ENCODE results near the gene ABAT.
"Not testable (repeated sequence)": the region's sequence is repeated elsewhere in the genome, so short reads cannot be mapped to it uniquely, and the experiment has no call there.

Gene ABAT

GRCh38 chr16:8727131-8727806 lies 52.9 kb downstream of the ABAT start:
- no peaks in the 10 kb centered on the region for H3K36me3 ChIP-seq (ENCODE audit: insufficient read depth, low read length)
- H3K9ac ChIP-seq (ENCODE audit: low read depth, low read length): no peak overlapping the region
- no peaks in the 10 kb centered on the region for H3K9me3 ChIP-seq (ENCODE audit: control insufficient read depth, insufficient read depth, low read length)
- no peaks in the 10 kb centered on the region; the same call in 1 of the 2 replicates for H3K4me1 ChIP-seq (ENCODE audit: insufficient read depth, low read length)

GRCh38 chr16:8727857-8728618 lies 53.6 kb downstream of the ABAT start:
- H3K9me3 ChIP-seq (ENCODE audit: control insufficient read depth, insufficient read depth, low read length): no peaks in the 10 kb centered on the region

GRCh38 chr16:8729779-8730334 lies 55.4 kb downstream of the ABAT start:
- H3K36me3 ChIP-seq (ENCODE audit: insufficient read depth, low read length): no peaks in the 10 kb centered on the region; the same call in 1 of the 2 replicates
- H3K4me1 ChIP-seq (ENCODE audit: insufficient read depth, low read length): no peaks in the 10 kb centered on the region
- no peak overlapping the region for H3K9ac ChIP-seq (ENCODE audit: low read depth, low read length)
- H3K9me3 ChIP-seq (ENCODE audit: control insufficient read depth, insufficient read depth, low read length): peaks cover 8% of the 10 kb centered on the region

More at GRCh38 chr16:8727857-8728618, 53.6 kb downstream of the ABAT start:
- Histone ChIP-seq H3K9ac (ENCODE audit: low read depth, low read length) (no peak overlapping the region), H3K36me3 (ENCODE audit: insufficient read depth, low read length) (no peaks in the 10 kb centered on the region), H3K4me1 (ENCODE audit: insufficient read depth, low read length) (no peaks in the 10 kb centered on the region)

GRCh38 chr16:8730335-8730915 lies 56.0 kb downstream of the ABAT start:
- H3K4me1 ChIP-seq (ENCODE audit: insufficient read depth, low read length): no peaks in the 10 kb centered on the region
- no peak overlapping the region for H3K9ac ChIP-seq (ENCODE audit: low read depth, low read length)
- H3K36me3 ChIP-seq (ENCODE audit: insufficient read depth, low read length): no peaks in the 10 kb centered on the region; the same call in 1 of the 2 replicates
- H3K9me3 ChIP-seq (ENCODE audit: control insufficient read depth, insufficient read depth, low read length): peaks cover 8% of the 10 kb centered on the region

GRCh38 chr16:8733849-8734540 lies 59.6 kb downstream of the ABAT start:
- Histone ChIP-seq H3K4me1 (ENCODE audit: insufficient read depth, low read length) (no peaks in the 10 kb centered on the region; the same call in 1 of the 2 replicates), H3K9me3 (ENCODE audit: control insufficient read depth, insufficient read depth, low read length) (peaks cover 8% of the 10 kb centered on the region), H3K36me3 (ENCODE audit: insufficient read depth, low read length) (no peaks in the 10 kb centered on the region; the same call in 1 of the 2 replicates), H3K9ac (ENCODE audit: low read depth, low read length) (no peak overlapping the region)

- no peak overlapping the region for H3K9ac ChIP-seq (ENCODE audit: low read depth, low read length)
- H3K36me3 ChIP-seq (ENCODE audit: insufficient read depth, low read length): no peaks in the 10 kb centered on the region; the same call in 1 of the 2 replicates
- H3K4me1 ChIP-seq (ENCODE audit: insufficient read depth, low read length): no peaks in the 10 kb centered on the region; the same call in 1 of the 2 replicates
- H3K9me3 ChIP-seq (ENCODE audit: control insufficient read depth, insufficient read depth, low read length): peaks cover 8% of the 10 kb centered on the region
These were observed 61.2 kb downstream of the ABAT start for GRCh38 chr16:8735574-8735973.

GRCh38 chr16:8736123-8736668 lies 61.8 kb downstream of the ABAT start:
- H3K9ac ChIP-seq (ENCODE audit: low read depth, low read length): no peak overlapping the region
- H3K9me3 ChIP-seq (ENCODE audit: control insufficient read depth, insufficient read depth, low read length): peaks cover 8% of the 10 kb centered on the region
- no peaks in the 10 kb centered on the region; the same call in 1 of the 2 replicates for H3K36me3 ChIP-seq (ENCODE audit: insufficient read depth, low read length)
- no peaks in the 10 kb centered on the region; the same call in 1 of the 2 replicates for H3K4me1 ChIP-seq (ENCODE audit: insufficient read depth, low read length)

- Histone ChIP-seq H3K9ac (ENCODE audit: low read depth, low read length) (no peak overlapping the region), H3K36me3 (ENCODE audit: insufficient read depth, low read length) (no peaks in the 10 kb centered on the region; the same call in 1 of the 2 replicates), H3K4me1 (ENCODE audit: insufficient read depth, low read length) (no peaks in the 10 kb centered on the region; the same call in 1 of the 2 replicates), H3K9me3 (ENCODE audit: control insufficient read depth, insufficient read depth, low read length) (peaks cover 3% of the 10 kb centered on the region; the same call in 1 of the 2 replicates)
These were observed 64.7 kb downstream of the ABAT start for GRCh38 chr16:8739151-8739550.

GRCh38 chr16:8739989-8740704 lies 65.7 kb downstream of the ABAT start:
- no peak overlapping the region for H3K9ac ChIP-seq (ENCODE audit: low read depth, low read length)
- no peaks in the 10 kb centered on the region for H3K36me3 ChIP-seq (ENCODE audit: insufficient read depth, low read length)
- H3K4me1 ChIP-seq (ENCODE audit: insufficient read depth, low read length): no peaks in the 10 kb centered on the region; the same call in 1 of the 2 replicates
- H3K9me3 ChIP-seq (ENCODE audit: control insufficient read depth, insufficient read depth, low read length): no peaks in the 10 kb centered on the region; the same call in 1 of the 2 replicates

- Histone ChIP-seq H3K9me3 (ENCODE audit: control insufficient read depth, insufficient read depth, low read length) (no peaks in the 10 kb centered on the region; the same call in 1 of the 2 replicates), H3K4me1 (ENCODE audit: insufficient read depth, low read length) (no peaks in the 10 kb centered on the region; the same call in 1 of the 2 replicates), H3K36me3 (ENCODE audit: insufficient read depth, low read length) (no peaks in the 10 kb centered on the region), H3K9ac (ENCODE audit: low read depth, low read length) (no peak overlapping the region)
These were observed 66.4 kb downstream of the ABAT start for GRCh38 chr16:8740775-8741355.

- Histone ChIP-seq H3K36me3 (ENCODE audit: insufficient read depth, low read length) (no peaks in the 10 kb centered on the region), H3K9me3 (ENCODE audit: control insufficient read depth, insufficient read depth, low read length) (no peaks in the 10 kb centered on the region; the same call in 1 of the 2 replicates), H3K4me1 (ENCODE audit: insufficient read depth, low read length) (no peaks in the 10 kb centered on the region; the same call in 1 of the 2 replicates), H3K9ac (ENCODE audit: low read depth, low read length) (no peak overlapping the region)
These were observed 67.2 kb downstream of the ABAT start for GRCh38 chr16:8741636-8742035.

GRCh38 chr16:8742068-8742467 lies 67.7 kb downstream of the ABAT start:
- H3K36me3 ChIP-seq (ENCODE audit: insufficient read depth, low read length): no peaks in the 10 kb centered on the region
- H3K9me3 ChIP-seq (ENCODE audit: control insufficient read depth, insufficient read depth, low read length): no peaks in the 10 kb centered on the region; the same call in 1 of the 2 replicates
- no peak overlapping the region for H3K9ac ChIP-seq (ENCODE audit: low read depth, low read length)
- no peaks in the 10 kb centered on the region for H3K4me1 ChIP-seq (ENCODE audit: insufficient read depth, low read length)

GRCh38 chr16:8748944-8749343 lies 74.5 kb downstream of the ABAT start:
- H3K9ac ChIP-seq (ENCODE audit: low read depth, low read length); H3K9me3 ChIP-seq (ENCODE audit: control insufficient read depth, insufficient read depth, low read length); H3K36me3 ChIP-seq (ENCODE audit: insufficient read depth, low read length): not testable (repeated sequence)
- H3K4me1 ChIP-seq (ENCODE audit: insufficient read depth, low read length): peaks cover 10% of the 10 kb centered on the region

Measured in ES-I3 (cell line).